Spleen (tissue), 7 donors: ENCODE data around the gene GJA4.
"Not testable (repeated sequence)": the region's sequence is repeated elsewhere in the genome, so short reads cannot be mapped to it uniquely, and the experiment has no call there.

Experiments
- CTCF ChIP-seq, 11 experiments: fragments of 200-600 bp in 7 of 11; fragments of 450-650 bp in 4 of 11; sonication (generic) in 4 of 11; IDR thresholded peaks in 8 of 11; conservative IDR thresholded peaks in 3 of 11; 1 replicate in 7 of 11; 2 replicates in 4 of 11; pipeline versions ENCODE4 v1.4.0 to v1.8.0; 2016 to 2021; ENCODE audit warnings: antibody characterized with exemption in 11 of 11, inconsistent platforms in 4 of 11, mild to moderate bottlenecking in 1 of 11
- POLR2AphosphoS5 ChIP-seq, 3 donors: sonication (generic); formaldehyde crosslinking; IDR thresholded peaks; one replicate each; pipeline ENCODE4 v1.5.1; 2017; ENCODE audit warnings: antibody characterized with exemption in 3 of 3
- donor health status: DM: no; HTN: no; CAD: no; lungs with moderate emphysema.
- donor health status: DM: no; HTN: no; CAD: no.
- donor health status: DM: no; HTN: no; CAD: no.

GRCh38 chr1:34773114-34773513 lies 19.7 kb upstream of the GJA4 start:
- TF ChIP-seq CTCF (IDR thresholded peaks at IDR 0.05 in 8 of 11, conservative IDR thresholded peaks at IDR 0.05 in 3 of 11); POLR2AphosphoS5 (IDR thresholded peaks at IDR 0.05): not testable (repeated sequence)
